Sigmoid colon (tissue), 7 donors: ENCODE data around the gene ITPR1. TPM values are rescaled to one million over a fixed set of nuclear protein-coding genes. Genes with fewer than 3 reads are reported as not detected.

Experiments
- DNase-seq: peaks from one replicate; pipeline ENCODE4 v3.0.0-alpha.2; 2019
- H3K27ac ChIP-seq, 4 donors: fragments of 200-600 bp; sonication (generic); one replicate each; pipeline ENCODE4 v1.5.1; 2016 to 2019; ENCODE audit warnings: mild to moderate bottlenecking in 1 of 4
- H3K27me3 ChIP-seq, 3 donors: fragments of 200-600 bp; sonication (generic); one replicate each; pipeline ENCODE4 v1.5.1; 2019; ENCODE audit warnings: mild to moderate bottlenecking in 1 of 3
- H3K36me3 ChIP-seq, 4 donors: fragments of 200-600 bp; sonication (generic); one replicate each; pipeline ENCODE4 v1.5.1; 2016 to 2019
- H3K4me1 ChIP-seq, 4 donors: fragments of 200-600 bp; sonication (generic); one replicate each; pipeline ENCODE4 v1.5.1; 2017 to 2019
- H3K4me3 ChIP-seq, 4 donors: fragments of 200-600 bp; sonication (generic); one replicate each; pipeline ENCODE4 v1.5.1; 2017 to 2019; ENCODE audit warnings: mild to moderate bottlenecking in 2 of 4, moderate library complexity in 1 of 4
- H3K9me3 ChIP-seq, 4 donors: fragments of 200-600 bp in 3 of 4; sonication (generic) in 3 of 4; one replicate each; pipeline versions ENCODE4 v1.5.1 to v1.6.1; 2013 to 2019
- EP300 ChIP-seq, 4 donors: sonication (generic); formaldehyde crosslinking; IDR thresholded peaks; one replicate each; pipeline ENCODE4 v1.6.1; 2017; ENCODE audit warnings: antibody characterized with exemption in 4 of 4
- POLR2A ChIP-seq, 2 donors: fragments of 450-650 bp; IDR thresholded peaks; one replicate each; pipeline ENCODE4 v1.6.1; 2016; ENCODE audit warnings: antibody characterized with exemption in 2 of 2, mild to moderate bottlenecking in 2 of 2, moderate library complexity in 2 of 2
- POLR2AphosphoS5 ChIP-seq, 4 donors: sonication (generic); formaldehyde crosslinking; IDR thresholded peaks; one replicate each; pipeline ENCODE4 v1.6.1; 2017; ENCODE audit warnings: antibody characterized with exemption in 4 of 4
- WGBS, 2 donors: extraction: QIAGEN DNeasy Blood & Tissue Kit; methylation state at CpG; one replicate each; pipeline ENCODE4 v1.1.7; 2013; 5-methylcytosine and 5-hydroxymethylcytosine counted together
- intact Hi-C: fragments of 100-400 bp; cut with DNase I; formaldehyde crosslinking; loops from one replicate; pipeline ENCODE4 v1.15.1; 2023
- polyA plus RNA-seq, 3 donors: library from polyadenylated mRNA; stranded (reverse); fragments of 200-250 nt; gene quantifications; one replicate each; pipeline ENCODE4 v1.2.3, GENCODE V29; 2013
- total RNA-seq, 4 donors: library from RNA; depleted of rRNA; stranded (reverse); fragments of >200 nt; gene quantifications; one replicate each; pipeline ENCODE4 v1.1.0, GENCODE V29; 2016
- TF ChIP-seq, protein P1 (sequence below), 4 experiments: fragments of 450-650 bp in 3 of 4; fragments of 200-600 bp in 1 of 4; IDR thresholded peaks; one replicate each; pipeline ENCODE4 v1.5.1; 2016 to 2019; ENCODE audit warnings: antibody characterized with exemption in 4 of 4, mild to moderate bottlenecking in 3 of 4, moderate library complexity in 2 of 4
- donor health status: healthy with polysubstance abuse.
- donor health status: Bipolar disorder and iron deficiency.
- donor health status: healthy.

The ITPR1 gene
- total and polyA plus RNA-seq, 7 donors, result 1.4 to 206 (median 111) TPM

DNA sequence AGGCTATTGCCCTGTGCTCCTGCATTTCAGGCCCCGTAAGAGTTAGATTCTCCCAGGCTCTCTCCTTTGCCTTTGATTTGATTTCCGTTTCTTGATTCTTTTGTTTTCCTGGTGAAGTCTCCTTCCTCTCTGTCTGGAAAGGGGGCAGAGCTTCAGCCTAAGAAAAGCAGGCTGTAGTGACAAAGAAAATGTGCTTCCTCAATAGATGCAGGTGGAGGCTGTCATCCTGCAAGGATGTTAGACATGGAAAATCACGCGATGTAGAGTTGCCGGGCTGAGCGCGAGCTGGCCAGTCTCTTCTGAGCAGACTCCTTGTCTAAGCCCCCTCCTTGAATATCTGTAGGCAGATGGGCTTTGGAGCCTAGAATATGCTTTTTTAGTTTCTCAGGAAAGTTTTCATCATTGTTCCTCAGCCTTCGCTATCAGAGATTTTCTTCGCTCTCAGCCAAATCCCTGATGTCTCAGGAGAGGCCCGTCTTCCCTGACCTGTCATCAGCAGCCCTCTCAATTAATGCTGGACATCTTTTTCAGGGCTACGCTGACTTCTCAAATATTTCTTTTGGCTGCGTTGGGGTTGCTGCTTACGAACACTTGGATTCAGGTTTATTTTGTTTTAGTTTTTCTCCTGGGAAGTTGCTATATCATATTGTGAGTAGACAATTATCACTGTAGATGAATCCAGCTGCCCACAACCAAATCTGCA is 163.6 kb downstream of the ITPR1 start:
- no peak for DNase-seq
- H3K9me3 ChIP-seq, result no peaks in the 10 kb centered on the region
- WGBS, 2 donors, result 91% methylated on average over 13 of the region's 13 CpGs
- H3K27ac ChIP-seq, result peak overlapping the region in 3 of 4 donors; percentile 41 to 57 (median 45)
- no peak overlapping the region for H3K4me3 ChIP-seq
- peaks cover 0 to 8% (median 0%) of the 10 kb centered on the region in 4 donors for H3K4me1 ChIP-seq
- peaks cover 9 to 56% (median 19%) of the 10 kb centered on the region in 4 donors for H3K36me3 ChIP-seq
- intact Hi-C loops, result no loop called here
- TF ChIP-seq POLR2A (IDR thresholded peaks at IDR 0.05), result no peak
- peak in 1 of 4 donors; percentile 11 for TF ChIP-seq POLR2AphosphoS5 (IDR thresholded peaks at IDR 0.05)
- H3K27me3 ChIP-seq, result no peaks in the 10 kb centered on the region

DNA sequence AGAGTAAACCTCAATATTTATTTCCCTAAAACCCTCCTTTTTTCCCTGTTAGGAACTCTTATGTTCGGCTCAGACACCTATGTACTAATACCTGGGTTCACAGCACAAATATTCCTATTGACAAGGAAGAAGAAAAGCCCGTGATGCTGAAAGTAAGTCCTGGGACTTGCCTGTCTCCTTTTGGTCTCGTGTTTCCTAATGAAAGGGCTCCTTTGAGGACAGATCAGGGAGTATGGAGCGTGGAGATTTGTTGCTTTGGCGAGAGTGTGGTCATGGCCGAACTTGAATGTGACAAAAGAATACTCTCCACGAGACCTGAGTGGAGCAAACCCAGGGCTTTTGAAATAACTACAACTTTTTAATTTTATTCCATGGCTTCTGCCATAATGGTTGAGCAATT is 167.8 kb downstream of the ITPR1 start:
- Histone ChIP-seq H3K27ac (no peak overlapping the region), H3K9me3 (no peaks in the 10 kb centered on the region), H3K36me3 (peaks cover 12 to 62% (median 20%) of the 10 kb centered on the region in 4 donors), H3K4me3 (no peak overlapping the region), H3K27me3 (no peaks in the 10 kb centered on the region), H3K4me1 (peaks cover 0 to 4% (median 0%) of the 10 kb centered on the region in 4 donors)
- 93 to 96% methylated on average over 7 of the region's 7 CpGs for WGBS, 2 donors
- intact Hi-C loops, result no loop called here
- TF ChIP-seq POLR2AphosphoS5 (IDR thresholded peaks at IDR 0.05) (no peak), EP300 (IDR thresholded peaks at IDR 0.05) (no peak), POLR2A (IDR thresholded peaks at IDR 0.05) (no peak)
- TF ChIP-seq, protein P1, sequence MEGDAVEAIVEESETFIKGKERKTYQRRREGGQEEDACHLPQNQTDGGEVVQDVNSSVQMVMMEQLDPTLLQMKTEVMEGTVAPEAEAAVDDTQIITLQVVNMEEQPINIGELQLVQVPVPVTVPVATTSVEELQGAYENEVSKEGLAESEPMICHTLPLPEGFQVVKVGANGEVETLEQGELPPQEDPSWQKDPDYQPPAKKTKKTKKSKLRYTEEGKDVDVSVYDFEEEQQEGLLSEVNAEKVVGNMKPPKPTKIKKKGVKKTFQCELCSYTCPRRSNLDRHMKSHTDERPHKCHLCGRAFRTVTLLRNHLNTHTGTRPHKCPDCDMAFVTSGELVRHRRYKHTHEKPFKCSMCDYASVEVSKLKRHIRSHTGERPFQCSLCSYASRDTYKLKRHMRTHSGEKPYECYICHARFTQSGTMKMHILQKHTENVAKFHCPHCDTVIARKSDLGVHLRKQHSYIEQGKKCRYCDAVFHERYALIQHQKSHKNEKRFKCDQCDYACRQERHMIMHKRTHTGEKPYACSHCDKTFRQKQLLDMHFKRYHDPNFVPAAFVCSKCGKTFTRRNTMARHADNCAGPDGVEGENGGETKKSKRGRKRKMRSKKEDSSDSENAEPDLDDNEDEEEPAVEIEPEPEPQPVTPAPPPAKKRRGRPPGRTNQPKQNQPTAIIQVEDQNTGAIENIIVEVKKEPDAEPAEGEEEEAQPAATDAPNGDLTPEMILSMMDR (IDR thresholded peaks at IDR 0.05), result no peak
- DNase-seq, result no peak

DNA sequence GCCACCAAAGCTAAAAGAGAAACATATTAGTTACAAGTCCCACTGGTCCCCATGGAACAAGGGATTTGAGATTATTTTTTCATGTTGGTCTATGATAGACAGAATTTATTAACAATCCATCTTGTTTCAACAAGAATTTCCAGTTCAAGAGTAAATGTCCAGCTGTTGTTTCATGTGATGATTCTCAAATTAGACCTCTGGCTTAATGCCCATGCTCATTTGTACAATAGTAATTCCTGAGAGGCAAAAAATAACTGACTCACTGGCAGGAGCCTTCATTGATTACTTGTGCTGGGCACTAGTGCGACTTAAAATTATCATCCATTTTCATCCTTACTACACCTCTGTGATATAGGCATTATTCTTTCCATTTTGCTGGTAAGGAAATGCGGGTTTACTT is 171.3 kb downstream of the ITPR1 start:
- no peak for DNase-seq
- intact Hi-C loops, result no loop called here
- no peaks in the 10 kb centered on the region for H3K9me3 ChIP-seq
- 96 to 99% methylated on average over 2 of the region's 2 CpGs for WGBS, 2 donors
- no peak overlapping the region for H3K4me3 ChIP-seq
- no peak overlapping the region for H3K27ac ChIP-seq
- TF ChIP-seq, protein P1 (IDR thresholded peaks at IDR 0.05), result no peak
- no peak for TF ChIP-seq POLR2AphosphoS5 (IDR thresholded peaks at IDR 0.05)
- TF ChIP-seq POLR2A (IDR thresholded peaks at IDR 0.05), result no peak
- no peak for TF ChIP-seq EP300 (IDR thresholded peaks at IDR 0.05)
- no peaks in the 10 kb centered on the region for H3K27me3 ChIP-seq
- H3K36me3 ChIP-seq, result peaks cover 16 to 87% (median 36%) of the 10 kb centered on the region in 4 donors
- H3K4me1 ChIP-seq, result no peaks in the 10 kb centered on the region

DNA sequence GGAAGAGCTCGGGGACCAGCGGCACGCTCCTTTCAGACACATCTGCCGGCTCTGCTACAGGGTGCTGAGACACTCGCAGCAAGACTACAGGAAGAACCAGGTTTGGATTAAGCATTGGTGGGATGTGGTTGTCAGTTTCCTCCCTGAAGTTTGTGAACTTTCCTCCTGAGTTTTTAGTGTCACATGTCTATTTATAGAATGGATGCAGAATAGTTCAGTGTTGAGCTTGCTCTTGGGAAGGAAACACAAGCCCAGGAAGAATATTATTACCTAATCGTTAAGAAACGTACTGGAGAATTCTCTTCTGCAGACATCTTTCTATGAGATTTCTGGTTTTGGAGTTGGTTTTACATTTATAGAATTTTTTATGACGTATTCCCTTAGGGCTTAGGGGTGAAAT is 172.0 kb downstream of the ITPR1 start:
- no peaks in the 10 kb centered on the region for H3K9me3 ChIP-seq
- intact Hi-C loops, result no loop called here
- H3K27ac ChIP-seq, result no peak overlapping the region
- H3K4me1 ChIP-seq, result no peaks in the 10 kb centered on the region
- WGBS, 2 donors, result 95 to 96% methylated on average over 8 of the region's 8 CpGs
- TF ChIP-seq, protein P1 (IDR thresholded peaks at IDR 0.05), result no peak
- TF ChIP-seq POLR2AphosphoS5 (IDR thresholded peaks at IDR 0.05), result no peak
- no peak for TF ChIP-seq POLR2A (IDR thresholded peaks at IDR 0.05)
- no peak for TF ChIP-seq EP300 (IDR thresholded peaks at IDR 0.05)
- H3K27me3 ChIP-seq, result no peaks in the 10 kb centered on the region
- no peak for DNase-seq
- peaks cover 18 to 93% (median 40%) of the 10 kb centered on the region in 4 donors for H3K36me3 ChIP-seq
- H3K4me3 ChIP-seq, result no peak overlapping the region

DNA sequence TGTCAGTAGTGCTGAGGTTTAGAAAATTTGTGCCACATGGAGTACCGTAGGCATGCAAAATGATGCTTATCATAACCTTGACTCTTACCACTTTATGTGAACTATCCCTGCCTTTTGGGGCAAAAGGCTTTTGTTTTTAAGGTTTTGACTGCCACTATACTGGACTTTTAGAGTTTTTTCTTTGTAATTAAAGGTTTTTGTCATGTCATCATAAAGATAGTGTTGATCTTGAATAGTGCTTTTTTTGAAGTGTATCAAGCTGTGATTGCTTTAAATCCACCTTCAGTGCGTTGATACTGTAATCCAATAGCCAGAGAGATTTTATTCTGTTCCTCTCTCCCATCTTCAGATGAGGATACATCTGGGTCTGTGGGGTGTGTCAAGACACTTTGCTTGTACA is 172.9 kb downstream of the ITPR1 start:
- Histone ChIP-seq H3K27ac (no peak overlapping the region), H3K27me3 (no peaks in the 10 kb centered on the region), H3K9me3 (no peaks in the 10 kb centered on the region), H3K4me3 (no peak overlapping the region), H3K4me1 (no peaks in the 10 kb centered on the region), H3K36me3 (peaks cover 21 to 98% (median 44%) of the 10 kb centered on the region in 4 donors)
- intact Hi-C loops, result no loop called here
- DNase-seq, result no peak
- TF ChIP-seq, protein P1 (IDR thresholded peaks at IDR 0.05), result no peak
- TF ChIP-seq POLR2AphosphoS5 (IDR thresholded peaks at IDR 0.05), result no peak
- no peak for TF ChIP-seq EP300 (IDR thresholded peaks at IDR 0.05)
- no peak for TF ChIP-seq POLR2A (IDR thresholded peaks at IDR 0.05)
- 94 to 97% methylated on average over 2 of the region's 2 CpGs for WGBS, 2 donors
